ENCODE data around the gene RPL10.

Gene RPL10

DNA sequence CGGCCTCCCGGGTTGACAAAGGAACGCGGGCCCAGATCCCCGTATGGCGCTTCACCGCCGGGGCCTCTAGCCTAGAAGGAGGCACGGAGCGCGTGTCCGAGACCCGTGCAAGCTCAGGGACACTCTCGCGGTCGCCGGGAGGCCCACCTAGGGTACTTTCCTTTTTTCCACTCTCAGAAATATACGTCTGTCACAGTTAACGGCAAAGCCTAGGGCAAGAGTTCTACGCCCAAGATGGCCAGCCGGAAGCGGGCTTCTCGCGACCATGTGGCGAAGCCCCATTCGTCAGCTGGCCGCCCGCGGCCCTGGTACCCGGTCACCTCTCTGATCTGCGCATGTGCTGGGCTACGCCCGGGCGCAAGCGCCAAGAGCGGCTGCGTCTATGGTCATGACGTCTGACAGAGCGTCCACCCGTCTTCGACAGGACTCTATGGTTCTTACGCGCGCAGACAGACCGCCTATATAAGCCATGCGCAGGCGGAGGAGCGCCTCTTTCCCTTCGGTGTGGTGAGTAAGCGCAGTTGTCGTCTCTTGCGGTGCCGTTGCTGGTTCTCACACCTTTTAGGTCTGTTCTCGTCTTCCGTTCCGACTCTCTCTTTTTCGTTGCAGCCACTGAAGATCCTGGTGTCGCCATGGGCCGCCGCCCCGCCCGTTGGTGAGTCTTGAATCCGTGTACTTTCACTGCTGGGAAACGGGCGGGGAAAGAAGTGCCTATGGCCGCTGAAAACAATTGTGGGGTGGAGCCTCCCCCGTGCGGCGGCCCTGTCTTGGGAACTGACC, at the start of gene RPL10:
Gene RPL10 (plus strand): TSS at position 490 of the 780 bp plus-strand sequence. CDS start 143 bp downstream, at position 633.
- DNase-seq (ENCODE audit: low read depth, low spot score) = peak; percentile 88
- peak within 1 kb of the TSS; percentile 94 for H3K27ac ChIP-seq

DNA sequence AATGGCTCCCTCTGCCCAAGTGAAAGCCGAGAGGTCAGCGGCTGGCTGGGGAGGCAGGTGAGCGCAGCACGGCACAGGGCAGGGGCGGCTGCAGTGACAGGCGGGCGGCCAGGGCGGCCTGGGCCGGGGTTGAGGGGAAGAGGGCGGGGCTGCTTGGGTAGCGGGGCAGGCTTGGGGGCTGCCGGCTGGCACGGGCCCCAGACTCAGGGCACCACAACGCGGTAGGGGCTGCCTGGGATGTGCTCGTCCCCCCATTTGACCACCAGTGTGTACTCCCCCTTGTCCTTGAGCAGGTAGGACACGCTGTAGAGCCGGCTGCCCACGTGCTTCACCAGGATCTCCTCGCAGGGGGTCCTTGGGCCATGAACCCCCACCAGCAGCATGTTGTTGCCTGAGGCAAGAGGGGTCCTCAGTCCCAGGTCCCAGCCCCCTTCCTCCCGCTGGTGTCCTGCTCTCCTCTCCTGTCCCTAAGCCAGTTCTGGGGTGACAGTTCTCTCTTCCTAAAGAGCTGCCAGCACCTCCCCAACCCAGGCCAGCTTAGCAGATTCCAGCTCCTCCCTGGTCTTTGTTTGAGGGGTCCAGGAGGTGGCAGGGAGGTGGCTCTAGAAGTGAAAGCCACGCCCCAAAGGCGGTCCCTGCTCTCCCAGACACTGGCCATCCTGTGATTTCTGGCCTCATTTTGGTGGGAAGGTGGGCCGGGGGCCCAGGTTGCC, 49.4 kb upstream of the RPL10 start:
- H3K27ac ChIP-seq = no peak overlapping the region
- DNase-seq (ENCODE audit: low read depth, low spot score) = no peak

DNA sequence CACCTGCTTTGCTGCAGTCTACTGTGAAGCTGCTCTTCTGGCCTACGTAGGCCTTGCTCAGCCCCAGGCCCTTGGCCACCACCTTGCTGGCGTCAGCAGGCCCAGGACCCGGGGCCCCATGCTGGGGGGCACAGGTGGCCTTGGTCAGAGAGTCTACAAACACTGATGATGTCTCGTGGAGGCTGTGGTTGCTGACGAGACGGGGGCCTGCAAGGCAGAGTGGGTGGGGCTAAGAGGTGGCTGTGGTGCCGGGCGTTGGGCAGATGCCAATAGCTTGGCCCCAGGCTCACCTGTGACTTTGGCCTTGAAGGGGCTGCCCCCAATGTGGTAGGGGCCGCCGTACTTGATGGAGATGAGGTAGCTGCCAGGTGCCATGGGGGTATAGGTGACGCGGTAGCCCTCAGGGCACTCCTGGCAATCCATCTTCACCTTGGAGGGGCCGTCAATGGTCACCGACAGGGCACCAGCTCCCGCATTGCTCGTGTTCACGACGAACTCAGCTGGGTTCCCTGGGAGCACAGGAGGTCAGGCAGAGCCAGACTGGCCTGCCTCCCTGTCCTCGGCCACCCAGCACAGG, 48.7 kb upstream of the RPL10 start:
- no peak for DNase-seq (ENCODE audit: low read depth, low spot score)
- H3K27ac ChIP-seq = no peak overlapping the region

DNA sequence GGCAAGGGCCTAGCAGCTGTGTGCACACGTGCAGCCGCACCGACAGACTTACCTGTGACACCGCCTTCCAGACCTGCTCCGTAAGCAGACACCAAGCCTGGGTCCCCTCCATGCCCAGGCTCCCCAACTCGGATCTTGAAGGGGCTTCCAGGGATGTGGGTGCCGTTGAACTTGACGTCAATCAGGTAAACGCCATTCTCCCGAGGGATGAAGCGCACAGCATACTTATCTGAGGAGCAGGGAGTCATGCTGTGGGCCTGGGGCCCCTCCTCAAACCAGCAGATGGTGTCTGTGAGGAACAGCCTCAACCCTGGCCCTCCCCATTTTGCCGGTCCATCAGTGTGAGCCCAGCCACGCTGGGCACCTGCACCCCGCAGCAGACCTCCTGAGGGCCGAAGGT, 48.2 kb upstream of the RPL10 start:
- no peak overlapping the region for H3K27ac ChIP-seq
- no peak for DNase-seq (ENCODE audit: low read depth, low spot score)

DNA sequence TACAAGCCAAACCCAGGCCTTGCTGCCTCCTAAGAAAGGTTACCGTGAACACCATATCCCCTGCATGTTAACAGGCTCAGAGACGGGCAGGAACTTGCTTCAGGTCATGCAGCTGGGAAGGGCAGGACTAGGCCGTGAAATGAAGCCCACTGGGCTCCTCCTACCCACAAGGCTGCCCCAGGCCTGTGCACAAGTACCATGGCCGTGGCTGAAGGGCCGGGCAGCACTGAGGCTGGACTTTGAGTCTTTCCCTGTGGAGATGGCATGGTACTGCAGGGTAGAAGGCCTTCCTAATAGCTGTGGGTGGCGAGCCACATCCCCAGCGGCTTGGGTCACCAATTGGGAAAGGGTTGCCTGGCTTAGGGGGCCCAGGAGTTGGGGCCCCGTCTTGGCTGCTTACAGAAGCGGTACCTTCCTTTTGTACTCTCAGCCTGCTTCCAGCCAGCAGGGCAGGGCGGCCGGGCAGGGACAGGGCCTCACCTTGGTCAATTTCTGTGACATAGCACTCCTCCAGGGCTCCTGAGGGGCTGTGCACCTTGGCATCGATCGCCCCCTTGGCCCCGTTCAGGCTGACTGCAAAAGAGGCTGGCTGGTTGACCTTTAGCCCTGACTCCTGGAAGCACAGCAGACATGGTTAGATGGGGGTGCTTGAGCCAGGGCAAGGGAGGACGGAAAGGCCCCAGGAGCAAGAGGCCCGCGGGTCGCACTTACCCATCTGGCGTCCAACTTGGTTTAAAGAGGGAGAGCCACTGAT, 47.6 kb upstream of the RPL10 start:
- no peak overlapping the region for H3K27ac ChIP-seq
- no peak for DNase-seq (ENCODE audit: low read depth, low spot score)

DNA sequence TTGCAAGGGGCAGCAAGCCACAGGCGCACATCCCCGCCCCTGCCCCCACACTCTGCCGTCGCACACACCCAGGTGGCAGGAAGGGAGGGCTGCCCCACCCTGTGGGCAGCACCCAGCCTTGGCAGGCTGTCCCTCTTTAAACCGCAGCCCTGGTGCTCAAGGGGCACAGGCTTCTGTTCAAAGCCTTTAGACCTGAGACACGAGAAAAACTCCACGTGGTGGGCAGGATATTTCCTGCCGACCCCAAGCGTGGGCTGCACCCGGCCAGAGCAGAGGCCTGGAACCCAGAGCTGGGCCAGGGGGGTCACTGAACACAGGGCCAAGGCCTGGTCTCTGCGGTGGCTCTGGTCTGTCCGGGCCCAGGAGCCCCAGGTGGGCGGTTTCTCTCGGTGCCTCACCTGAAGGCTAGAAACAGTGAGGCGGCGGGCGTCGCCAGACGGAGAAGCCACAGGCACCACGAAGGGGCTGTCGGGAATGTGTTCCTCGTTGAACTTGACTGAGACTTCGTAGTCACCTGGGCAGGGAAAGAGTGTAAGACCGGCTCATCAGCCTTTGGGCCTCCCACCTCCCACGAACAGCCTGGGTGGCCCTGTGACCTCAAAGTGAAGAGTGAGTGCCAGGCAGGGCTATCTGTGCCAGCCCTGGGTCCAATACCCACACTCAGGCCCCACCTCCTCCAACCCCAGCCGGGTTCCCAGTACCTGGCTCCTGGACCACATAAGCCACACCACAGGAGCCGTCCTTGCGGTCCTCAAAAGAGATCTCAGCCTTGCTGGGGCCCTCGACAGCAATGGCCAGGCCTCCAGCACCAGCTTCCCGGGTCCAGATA, 46.8 kb upstream of the RPL10 start:
- H3K27ac ChIP-seq = no peak overlapping the region
- no peak for DNase-seq (ENCODE audit: low read depth, low spot score)

DNA sequence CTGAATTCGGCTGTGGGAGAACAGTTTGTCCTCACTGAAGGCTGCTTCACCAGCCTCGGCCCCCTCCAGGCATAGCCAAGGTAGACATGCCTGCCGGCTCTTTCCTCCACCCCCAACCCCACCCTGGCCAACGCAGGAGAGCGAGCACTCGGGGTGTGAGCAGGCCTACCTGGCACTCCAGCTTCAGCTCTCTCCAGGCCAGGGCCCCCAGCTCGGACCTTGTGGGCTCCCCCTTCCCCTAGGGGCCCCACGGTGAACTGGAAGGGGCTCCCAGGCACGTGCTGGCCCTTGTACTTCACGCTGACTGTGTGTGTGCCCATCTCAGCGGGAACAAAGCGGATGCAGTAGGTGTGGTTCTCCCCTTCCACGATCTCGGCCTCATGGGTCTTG, 46.2 kb upstream of the RPL10 start:
- no peak overlapping the region for H3K27ac ChIP-seq
- DNase-seq (ENCODE audit: low read depth, low spot score) = no peak

DNA sequence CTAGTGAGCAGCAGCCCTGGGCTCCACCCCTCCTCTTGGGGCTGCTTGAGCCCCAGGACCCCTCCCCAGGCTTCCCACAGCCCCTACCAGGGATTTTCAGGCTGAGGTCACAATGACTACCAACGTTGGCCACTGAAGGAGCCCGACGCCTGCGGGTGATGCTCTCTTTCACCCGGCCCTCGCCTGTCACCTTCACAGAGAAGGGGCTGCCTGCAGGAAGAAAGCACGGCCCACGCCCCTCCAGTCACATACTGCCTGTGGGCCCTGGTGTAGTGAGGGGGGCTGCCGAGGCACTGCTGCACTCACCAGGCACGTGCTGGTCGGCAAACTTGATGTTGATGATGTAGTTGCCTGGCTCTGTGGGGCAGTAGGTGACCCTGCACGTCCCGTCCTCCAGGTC, 45.7 kb upstream of the RPL10 start:
- no peak for DNase-seq (ENCODE audit: low read depth, low spot score)
- no peak overlapping the region for H3K27ac ChIP-seq

DNA sequence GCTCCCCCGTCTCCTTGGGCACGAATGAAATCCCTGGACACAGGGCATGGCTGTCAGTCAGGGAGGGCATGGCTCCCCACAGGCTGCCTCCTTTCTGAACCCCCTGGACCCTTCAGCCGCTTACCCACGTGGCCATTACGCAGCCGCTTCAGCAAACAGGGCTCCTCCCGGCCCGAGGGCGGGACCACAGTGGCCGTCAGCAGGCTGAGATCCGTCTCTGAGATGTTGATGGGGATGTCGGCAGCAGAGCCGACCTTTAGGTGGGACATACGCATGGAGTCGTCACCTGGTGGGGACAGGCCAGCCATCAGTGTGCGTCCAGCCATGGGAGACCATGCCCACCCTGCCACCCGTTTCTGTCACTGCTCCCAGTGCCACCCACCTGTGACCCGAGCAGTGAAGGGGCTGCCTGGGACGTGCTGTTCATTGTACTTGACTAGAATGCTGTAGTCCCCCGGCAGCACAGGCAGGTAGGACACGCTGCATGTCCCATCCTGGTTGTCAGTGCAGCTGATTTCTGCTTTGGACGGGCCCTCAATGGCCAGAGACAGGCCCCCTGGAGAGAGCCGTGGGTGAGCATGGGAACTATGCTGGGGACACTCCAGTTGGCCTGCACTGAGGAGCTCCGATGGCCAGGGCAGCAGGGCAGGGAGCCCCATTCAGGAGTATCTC, 44.9 kb upstream of the RPL10 start:
- H3K27ac ChIP-seq = no peak overlapping the region
- DNase-seq (ENCODE audit: low read depth, low spot score) = no peak

DNA sequence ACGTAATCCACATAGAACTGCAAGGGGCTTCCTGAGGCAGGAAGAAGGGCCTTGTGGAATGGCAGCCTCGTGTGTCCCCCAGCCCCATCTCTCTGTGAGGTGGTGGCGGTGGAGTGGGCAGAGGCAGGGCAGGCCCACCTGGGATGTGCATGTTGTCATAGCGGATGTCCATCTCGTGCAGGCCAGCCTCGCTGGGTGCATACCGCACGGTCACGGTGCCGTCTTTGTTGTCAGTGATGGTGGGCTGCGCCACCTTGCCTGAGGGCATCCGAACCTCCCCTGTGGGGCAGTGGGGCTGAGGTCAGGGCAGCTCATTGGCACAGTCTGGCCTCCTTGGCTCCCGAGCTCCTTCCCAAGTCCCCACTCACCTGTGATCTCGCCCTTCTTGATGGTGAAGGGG, 44.2 kb upstream of the RPL10 start:
- no peak for DNase-seq (ENCODE audit: low read depth, low spot score)
- no peak overlapping the region for H3K27ac ChIP-seq

DNA sequence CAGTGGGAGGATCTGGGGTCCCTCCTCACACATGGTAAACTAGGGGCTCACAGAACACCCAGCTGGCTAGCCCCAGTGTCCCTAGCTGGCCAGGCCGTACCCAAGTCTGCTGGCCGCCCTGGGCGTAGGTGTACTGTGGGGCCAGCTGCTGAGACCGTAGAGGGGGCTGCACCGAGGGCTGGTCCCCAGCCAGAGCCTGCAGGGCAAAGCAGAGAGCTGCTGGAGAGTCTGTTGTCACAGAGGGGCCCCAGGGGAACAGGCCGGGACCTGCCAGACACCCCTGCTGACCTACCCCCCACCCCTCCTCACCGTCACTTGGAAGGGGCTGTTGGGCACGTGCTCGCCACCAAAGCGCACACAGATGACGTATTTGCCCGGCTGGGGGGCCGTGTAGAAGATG, 43.7 kb upstream of the RPL10 start:
- no peak overlapping the region for H3K27ac ChIP-seq
- DNase-seq (ENCODE audit: low read depth, low spot score) = no peak

DNA sequence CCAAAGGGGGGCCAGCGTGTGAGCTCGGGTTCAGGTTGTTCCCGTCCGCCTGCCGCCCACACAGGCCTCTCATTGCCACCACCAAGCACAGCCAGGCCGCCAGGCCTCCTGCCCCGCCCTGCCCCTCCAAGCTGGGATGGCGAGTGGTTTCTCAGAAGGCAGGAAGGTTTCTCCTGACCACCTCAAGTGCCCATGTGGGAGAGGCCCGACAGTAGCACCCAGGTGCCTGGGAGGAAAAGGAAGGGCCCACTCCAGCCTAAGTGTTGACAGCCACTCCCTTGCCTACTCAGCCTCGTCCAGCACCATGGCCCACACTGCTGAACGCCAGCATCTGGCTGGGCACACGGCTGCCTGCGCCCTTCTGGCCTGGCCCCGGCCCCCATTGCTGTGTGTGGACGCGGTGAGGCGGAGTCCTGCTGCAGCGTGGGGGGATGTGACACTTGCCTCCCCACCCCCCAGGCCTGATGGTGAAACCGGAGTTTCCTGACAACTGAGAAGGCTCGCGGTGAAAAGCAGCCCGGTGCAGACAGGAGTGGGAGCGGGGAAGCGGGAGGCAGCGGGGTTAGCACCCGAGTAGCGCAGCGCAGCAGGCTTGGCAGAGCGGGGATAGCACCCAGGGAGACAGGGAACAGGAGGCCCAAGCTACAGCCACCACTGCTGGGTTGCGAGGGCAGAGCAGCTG, 42.9 kb upstream of the RPL10 start:
- DNase-seq (ENCODE audit: low read depth, low spot score) = no peak

DNA sequence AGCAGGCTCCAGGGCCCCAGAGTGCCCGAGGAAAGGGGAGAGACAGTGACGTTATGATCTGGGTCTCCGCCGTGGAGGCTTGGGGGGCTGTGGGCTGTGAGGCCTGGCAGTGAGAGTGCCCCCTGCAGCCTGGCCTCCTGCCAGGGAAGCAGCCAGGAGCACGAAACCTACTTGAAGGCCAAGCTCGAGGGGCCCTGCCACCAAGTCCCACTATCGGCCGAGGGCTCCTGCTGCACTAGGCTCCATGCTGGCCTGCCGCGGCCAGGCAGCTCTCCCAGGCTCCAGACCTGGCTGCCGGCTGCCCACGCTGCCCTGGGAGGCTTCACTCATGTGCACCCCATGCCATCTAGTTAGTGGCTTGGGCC, 42.4 kb upstream of the RPL10 start:
- no peak overlapping the region for H3K27ac ChIP-seq

More for the DNA sequence above, 42.9 kb upstream of the RPL10 start:
- no peak overlapping the region for H3K27ac ChIP-seq

DNA sequence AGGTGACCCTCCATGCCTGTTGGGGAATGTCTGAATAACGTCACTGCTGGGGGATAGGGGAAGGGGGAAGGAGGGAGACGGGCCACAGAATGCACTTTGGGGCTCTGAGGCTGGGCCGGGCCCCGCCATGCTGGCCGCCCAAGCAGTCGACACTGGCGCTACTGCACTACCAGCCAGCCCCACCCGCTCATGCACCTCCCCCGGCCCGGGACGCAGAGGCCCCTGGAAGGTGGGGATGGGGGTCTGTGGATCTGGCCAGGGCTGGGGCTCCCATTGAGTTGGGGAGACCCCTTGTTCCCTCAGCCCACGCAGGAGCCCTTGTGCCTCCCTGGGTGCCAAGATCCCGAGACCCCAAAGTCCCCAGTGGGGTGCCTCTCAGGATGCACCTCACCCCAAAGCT, 41.6 kb upstream of the RPL10 start:
- no peak overlapping the region for H3K27ac ChIP-seq
- DNase-seq (ENCODE audit: low read depth, low spot score) = no peak

More for the DNA sequence above, 42.4 kb upstream of the RPL10 start:
- DNase-seq (ENCODE audit: low read depth, low spot score) = no peak

DNA sequence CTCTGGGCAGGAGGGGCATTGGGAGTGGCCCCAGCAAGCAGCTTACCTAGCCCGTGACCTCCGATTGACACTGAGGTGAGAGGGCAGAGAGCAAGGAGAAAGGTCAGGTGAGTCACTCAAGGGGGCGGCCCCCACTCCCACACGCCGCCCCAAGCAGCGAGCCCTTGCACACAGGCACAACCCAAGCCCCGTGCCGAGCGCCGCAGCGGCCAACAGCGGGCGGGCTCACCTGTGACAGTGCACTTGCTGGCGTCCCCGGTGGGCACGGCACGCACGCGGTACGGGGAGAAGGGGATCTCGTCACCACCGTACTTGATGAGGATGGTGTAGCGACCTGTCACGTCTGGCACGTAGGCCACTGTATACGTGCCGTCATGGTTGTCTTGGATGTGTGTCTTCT, 41.0 kb upstream of the RPL10 start:
- no peak for DNase-seq (ENCODE audit: low read depth, low spot score)
- H3K27ac ChIP-seq = no peak overlapping the region

DNA sequence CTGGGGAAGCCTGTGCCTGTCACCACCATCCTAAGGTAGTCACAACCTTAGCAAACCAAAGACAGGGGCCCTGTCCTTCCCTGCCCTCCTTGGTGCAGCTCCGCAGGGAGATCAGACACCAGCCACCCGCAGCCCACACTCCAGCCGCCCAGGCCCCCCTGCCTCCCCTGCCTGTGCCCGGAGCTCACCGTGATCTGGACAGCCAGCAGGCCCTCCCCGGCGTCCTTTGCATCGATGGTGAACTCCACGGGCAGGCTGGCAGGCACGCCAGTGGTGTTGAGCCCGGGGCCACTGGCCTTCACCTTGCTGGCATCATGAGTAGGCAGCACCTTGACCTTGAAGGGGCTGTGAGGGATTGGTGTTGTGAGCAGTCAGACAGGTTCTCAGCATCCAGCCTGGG, 40.2 kb upstream of the RPL10 start:
- no peak for DNase-seq (ENCODE audit: low read depth, low spot score)
- H3K27ac ChIP-seq = no peak overlapping the region

DNA sequence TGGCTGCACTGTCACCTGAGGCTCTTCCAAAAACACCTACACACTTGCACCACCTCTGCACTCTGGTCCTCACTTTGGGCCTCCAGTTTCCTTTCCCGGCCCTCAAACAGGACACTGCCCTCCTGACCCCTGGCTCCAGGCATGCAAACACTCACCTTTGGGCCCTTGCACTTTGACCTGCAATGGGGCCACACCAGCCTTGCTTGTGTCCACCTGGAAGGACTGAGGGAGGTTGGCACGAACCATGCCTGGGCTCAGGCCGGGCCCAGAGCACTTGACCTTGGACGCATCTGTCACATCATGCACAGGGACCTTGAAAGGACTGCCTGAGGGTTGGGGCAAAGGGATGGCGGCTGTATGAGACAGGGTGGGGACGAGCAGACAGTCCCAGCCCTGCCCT, 39.3 kb upstream of the RPL10 start:
- H3K27ac ChIP-seq = no peak overlapping the region

DNA sequence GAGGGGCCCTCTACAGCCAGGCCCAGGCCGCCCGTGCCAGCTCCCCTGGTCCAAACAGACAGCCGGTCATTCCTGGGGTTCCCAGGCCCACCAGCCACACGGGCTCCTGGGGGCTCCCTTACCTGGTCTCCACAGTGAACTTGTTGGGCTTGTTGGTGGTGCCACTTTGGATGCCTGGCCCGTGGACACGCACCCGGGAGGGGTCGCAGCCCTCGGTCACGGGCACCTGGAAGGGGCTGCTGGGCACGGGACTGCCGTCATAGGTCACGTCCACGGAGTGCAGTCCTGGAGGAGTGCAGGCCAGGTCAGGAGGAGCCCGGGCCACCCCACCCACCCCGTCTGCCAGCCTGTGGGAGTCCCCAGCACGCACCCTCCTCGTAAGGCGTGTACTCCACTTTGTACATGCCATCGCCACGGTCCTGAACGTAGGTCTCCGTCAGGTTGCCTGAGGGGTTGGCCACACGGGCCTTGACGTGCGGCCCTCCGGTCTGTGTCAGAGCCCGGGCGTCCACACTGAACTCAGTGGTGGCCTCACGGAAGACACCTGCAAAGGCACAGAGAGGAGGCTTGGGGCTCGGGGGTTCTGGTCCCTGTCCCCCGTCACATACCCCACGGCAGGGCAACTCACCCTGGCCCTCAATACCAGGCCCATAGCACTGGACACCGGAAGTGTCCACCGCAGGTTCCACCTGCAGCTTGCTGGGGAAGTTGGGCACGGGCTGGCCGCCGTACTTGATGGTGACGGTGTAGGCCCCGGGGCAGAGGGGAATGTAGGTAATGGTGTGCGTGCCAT, 38.6 kb upstream of the RPL10 start:
- H3K27ac ChIP-seq = no peak overlapping the region
- DNase-seq (ENCODE audit: low read depth, low spot score) = no peak

More for the DNA sequence above, 39.3 kb upstream of the RPL10 start:
- no peak for DNase-seq (ENCODE audit: low read depth, low spot score)

Measured in epithelial cell of prostate (primary cell).